Measurements from ENCODE around the gene ATG7.

GRCh38 chr3:11389386-11390268 is 117.4 kb downstream of the ATG7 start:
- TF ChIP-seq CTCF (IDR thresholded peaks at IDR 0.05) (no peak), POLR2A (IDR thresholded peaks at IDR 0.05) (no peak), EP300 (IDR thresholded peaks at IDR 0.05) (no peak)
